Fibroblast of lung (primary cell): ENCODE results near the gene HMG20A.

Experiments
- CTCF ChIP-seq, 2 donors: IDR thresholded peaks in 1 of 2; conservative IDR thresholded peaks in 1 of 2; 1 replicate in 1 of 2; 2 replicates in 1 of 2; pipeline ENCODE4 v1.5.1; 2011 to 2012; ENCODE audit warnings: low read length in 2 of 2, control low read depth in 1 of 2, inconsistent platforms in 1 of 2, low read depth in 1 of 2, mild to moderate bottlenecking in 1 of 2
- EZH2 ChIP-seq: IDR thresholded peaks from 2 replicates; pipeline ENCODE4 v1.5.1; 2012; ENCODE audit warnings: low read length, control low read depth, mild to moderate bottlenecking; ENCODE audit errors: missing control alignments

GRCh38 chr15:77376770-77377169 lies 43.9 kb upstream of the HMG20A start:
- TF ChIP-seq CTCF (conservative IDR thresholded peaks at IDR 0.05 in 1 of 2, IDR thresholded peaks at IDR 0.05 in 1 of 2; ENCODE audit: low read depth in 1 of 2, low read length in 2 of 2), result no peak
- TF ChIP-seq EZH2, result no peak
